GM12878 (cell line): Measurements from ENCODE around the gene KCNJ12. TPM values are rescaled to one million over a fixed set of nuclear protein-coding genes. Genes with fewer than 3 reads are reported as not detected.
A peak's percentile ranks its signal among the peaks of the same experiment; 100 is the strongest.

ENCODE experiments used
- ATAC-seq: fragments of 200-7000 bp; cut with Tn5 transposase; 3 replicates; pipeline ENCODE4 v1.9.1; 2020; ENCODE audit warnings: mild to moderate bottlenecking, moderate library complexity
- BruUV-seq: library from RNA; stranded (reverse); fragments of 400-500 nt; replicated peaks from 2 replicates; lab custom pipeline; 2021; lab: Mats Ljungman, UMichigan
- CTCF ChIA-PET: fragments of 300-600 bp; sonication (Branson Sonifier 250); formaldehyde crosslinking; extraction: SDS; loops from one replicate; lab custom pipeline; 2021; ENCODE audit warnings: inconsistent platforms; lab: Yijun Ruan, JAX
- POLR2A ChIA-PET: fragments of 350-600 bp; formaldehyde crosslinking; extraction: SDS; loops from one replicate; lab custom pipeline; 2021; ENCODE audit warnings: inconsistent platforms; lab: Charles Lee
- RAD21 ChIA-PET: fragments of 300-600 bp; sonication (Branson Sonifier 250); formaldehyde crosslinking; loops from one replicate; lab custom pipeline; 2023; ENCODE audit warnings: antibody characterized with exemption; ENCODE audit not compliant: unreplicated experiment; lab: Charles Lee
- SMC1A ChIA-PET: fragments of 300-600 bp; sonication (Branson Sonifier 250); formaldehyde crosslinking; loops from one replicate; lab custom pipeline; 2023; ENCODE audit not compliant: unreplicated experiment, uncharacterized antibody; lab: Charles Lee
- DNase-seq: peaks from one replicate; pipeline ENCODE4 v3.0.0-alpha.2; 2011; ENCODE audit warnings: low read depth, low spot score
- FAIRE-seq: peaks from 3 replicates; lab custom pipeline; 2011; peaks lifted over from hg19 to GRCh38; lab: Jason Lieb, UNC
- H2AFZ ChIP-seq: 2 replicates; pipeline ENCODE4 v1.6.0; 2011; ENCODE audit warnings: low read depth, low read length, control low read depth; ENCODE audit not compliant: control insufficient read depth
- H3K27ac ChIP-seq: 2 replicates; pipeline ENCODE4 v1.5.1; 2011; ENCODE audit warnings: control low read depth; ENCODE audit not compliant: control insufficient read depth, insufficient read depth
- H3K27me3 ChIP-seq, 2 experiments: replicated peaks in 1 of 2; 2 replicates each; pipeline versions ENCODE4 v1.6.0 to v1.6.1; 2011; ENCODE audit warnings: low read length in 1 of 2; ENCODE audit not compliant: control insufficient read depth in 2 of 2, insufficient read depth in 2 of 2
- H3K36me3 ChIP-seq, 2 experiments: 2 replicates each; pipeline ENCODE4 v1.5.1; 2011; ENCODE audit warnings: low read length in 1 of 2; ENCODE audit not compliant: control insufficient read depth in 2 of 2, insufficient read depth in 2 of 2
- H3K4me1 ChIP-seq: 2 replicates; pipeline ENCODE4 v1.6.1; 2011; ENCODE audit warnings: mild to moderate bottlenecking, low read length, moderate library complexity, mixed read lengths; ENCODE audit not compliant: control insufficient read depth, insufficient read depth
- H3K4me2 ChIP-seq: 2 replicates; pipeline ENCODE4 v1.6.0; 2011; ENCODE audit warnings: control low read depth; ENCODE audit not compliant: control insufficient read depth, insufficient read depth
- H3K4me3 ChIP-seq: fragments of 200-600 bp; sonication (generic); 2 replicates; pipeline ENCODE4 v1.5.1; 2016
- H3K79me2 ChIP-seq: 2 replicates; pipeline ENCODE4 v1.6.0; 2011; ENCODE audit warnings: low read length; ENCODE audit not compliant: control insufficient read depth, insufficient read depth
- H3K9ac ChIP-seq: 2 replicates; pipeline ENCODE4 v1.8.0; 2011; ENCODE audit warnings: low read length, control low read depth, mixed read lengths; ENCODE audit not compliant: control insufficient read depth, insufficient read depth
- H3K9me3 ChIP-seq: replicated peaks from 3 replicates; pipeline ENCODE4 v1.5.1; 2011; ENCODE audit warnings: mild to moderate bottlenecking, low read length; ENCODE audit not compliant: control insufficient read depth, insufficient read depth
- H4K20me1 ChIP-seq: 2 replicates; pipeline ENCODE4 v1.6.0; 2011; ENCODE audit not compliant: control insufficient read depth, insufficient read depth
- BCL3 ChIP-seq: IDR thresholded peaks from 2 replicates; pipeline ENCODE4 v1.6.1; 2011; ENCODE audit warnings: borderline replicate concordance, low read depth, mild to moderate bottlenecking, moderate library complexity, low read length; ENCODE audit not compliant: insufficient read depth, poor library complexity, severe bottlenecking
- HDAC6 ChIP-seq: fragments of 200-600 bp; sonication (generic); IDR thresholded peaks from one replicate; pipeline ENCODE4 v1.8.0; 2017; ENCODE audit warnings: antibody characterized with exemption; ENCODE audit not compliant: unreplicated experiment
- NFYB ChIP-seq: IDR thresholded peaks from 2 replicates; pipeline ENCODE4 v1.6.1; 2011; ENCODE audit warnings: low read depth, mild to moderate bottlenecking, low read length, improper control_type of control experiment, moderate library complexity; ENCODE audit not compliant: insufficient read depth
- PBX3 ChIP-seq: IDR thresholded peaks from 2 replicates; pipeline ENCODE4 v1.6.1; 2011; ENCODE audit warnings: mild to moderate bottlenecking, low read depth, low read length, moderate library complexity; ENCODE audit not compliant: insufficient replicate concordance
- WGBS: methylation state at CpG from one replicate; pipeline ENCODE4 v1.1.6; 2016; ENCODE audit warnings: low lambda C conversion rate; ENCODE audit not compliant: insufficient replicate concordance, insufficient coverage; ENCODE audit errors: missing lambda C conversion rate; 5-methylcytosine and 5-hydroxymethylcytosine counted together
- in situ Hi-C: fragments of 300-500 bp; cut with MboI; formaldehyde crosslinking; loops from 9 replicates; pipeline ENCODE4 v1.14.3; 2018; ENCODE audit warnings: mixed read lengths
- intact Hi-C: fragments of 100-400 bp; cut with micrococcal nuclease; formaldehyde crosslinking; loops from one replicate; pipeline ENCODE4 v1.14.2; 2022; ENCODE audit not compliant: unreplicated experiment
- polyA plus RNA-seq, 11 experiments: library from polyadenylated mRNA; depleted of rRNA in 4 of 11; unstranded in 6 of 11; stranded (reverse) in 5 of 11; fragments of >200 nt; fragmentation: Nextera tagmentation in 4 of 11; fragmentation: Illumina TruSeq in 1 of 11; extraction: Ambion mirVana in 4 of 11; extraction: Trizol in 1 of 11; gene quantifications; 1 replicate in 1 of 11; 2 replicates in 10 of 11; pipeline versions ENCODE4 v1.2.1 to v1.2.3, GENCODE V29; 2011 to 2016; ENCODE audit warnings: inconsistent platforms in 2 of 11, missing spikeins in 2 of 11, low read depth in 1 of 11
- total RNA-seq, 4 experiments: library from RNA; depleted of rRNA in 3 of 4; stranded (reverse); fragments of >200 nt in 3 of 4; fragmentation: Illumina TruSeq in 1 of 4; extraction: Trizol in 1 of 4; gene quantifications; 2 replicates each; pipeline versions ENCODE4 v1.2.1 to v1.2.3, GENCODE V29; 2013 to 2021

KCNJ12 gene
- total and polyA plus RNA-seq, 10 of the 15 experiments (the other 5 are each of a cell fraction or from before 2014, with no cell fraction given) = 0.04 to 0.21 (median 0.09) TPM; not detected in 3

- ChIA-PET POLR2A (no interaction called here), RAD21 (no interaction called here)
- Histone ChIP-seq H3K4me1 (no peaks in the 10 kb centered on the region; the same call in 1 of the 2 replicates), H3K4me2 (no peak overlapping the region), H3K36me3 (no peaks in the 10 kb centered on the region), H3K79me2 (no peaks in the 10 kb centered on the region)
- TF ChIP-seq NFYB (no peak), PBX3 (peak; percentile 37), BCL3 (peak; percentile 94), HDAC6 (no peak)
- TF ChIP-seq, all 136 proteins: peak for 2
- intact Hi-C loops (no loop called here), in situ Hi-C loops (no loop called here)
- ChIA-PET CTCF (no interaction called here), SMC1A (no interaction called here)
- Histone ChIP-seq H4K20me1 (no peaks in the 10 kb centered on the region), H3K27me3 (no peaks in the 10 kb centered on the region; a peak in 2 of 4 replicates), H3K4me3 (no peak overlapping the region), H3K9ac (no peak overlapping the region), H3K27ac (no peak overlapping the region), H3K9me3 (no peaks in the 10 kb centered on the region), H2AFZ (no peak overlapping the region)
- 44% methylated on average over 23 of the region's 23 CpGs for WGBS
- no peak for FAIRE-seq
- no peak for DNase-seq
- ATAC-seq = no peak
- no TSS peak for BruUV-seq
These were observed 23.8 kb upstream of the KCNJ12 start for GRCh38 chr17:21352221-21352980.
